IMR-90 (cell line): Measurements from ENCODE around the gene ADAMTSL4.
A peak's percentile ranks its signal among the peaks of the same experiment; 100 is the strongest.

Experiments
- CEBPB ChIP-seq: IDR thresholded peaks from 2 replicates; pipeline ENCODE4 v1.6.1; 2012; ENCODE audit warnings: low read depth, low read length, improper control_type of control experiment
- POLR2A ChIP-seq: IDR thresholded peaks from 2 replicates; pipeline ENCODE4 v1.6.1; 2012; ENCODE audit warnings: mild to moderate bottlenecking, low read depth, low read length
- SMC3 ChIP-seq: fragments of 150-350 bp; IDR thresholded peaks from 2 replicates; pipeline ENCODE4 v1.6.1; 2016; ENCODE audit warnings: low read depth, mild to moderate bottlenecking, antibody characterized with exemption, low read length, moderate library complexity
- TF ChIP-seq, protein P1 (sequence below): conservative IDR thresholded peaks from 2 replicates; pipeline ENCODE4 v1.5.1; 2012; ENCODE audit warnings: mild to moderate bottlenecking, low read depth, low read length, improper control_type of control experiment
- TF ChIP-seq, protein P2 (sequence below): fragments of 150-350 bp; IDR thresholded peaks from 2 replicates; pipeline ENCODE4 v1.6.1; 2017; ENCODE audit warnings: mild to moderate bottlenecking, antibody characterized with exemption, low read length, low read depth

DNA sequence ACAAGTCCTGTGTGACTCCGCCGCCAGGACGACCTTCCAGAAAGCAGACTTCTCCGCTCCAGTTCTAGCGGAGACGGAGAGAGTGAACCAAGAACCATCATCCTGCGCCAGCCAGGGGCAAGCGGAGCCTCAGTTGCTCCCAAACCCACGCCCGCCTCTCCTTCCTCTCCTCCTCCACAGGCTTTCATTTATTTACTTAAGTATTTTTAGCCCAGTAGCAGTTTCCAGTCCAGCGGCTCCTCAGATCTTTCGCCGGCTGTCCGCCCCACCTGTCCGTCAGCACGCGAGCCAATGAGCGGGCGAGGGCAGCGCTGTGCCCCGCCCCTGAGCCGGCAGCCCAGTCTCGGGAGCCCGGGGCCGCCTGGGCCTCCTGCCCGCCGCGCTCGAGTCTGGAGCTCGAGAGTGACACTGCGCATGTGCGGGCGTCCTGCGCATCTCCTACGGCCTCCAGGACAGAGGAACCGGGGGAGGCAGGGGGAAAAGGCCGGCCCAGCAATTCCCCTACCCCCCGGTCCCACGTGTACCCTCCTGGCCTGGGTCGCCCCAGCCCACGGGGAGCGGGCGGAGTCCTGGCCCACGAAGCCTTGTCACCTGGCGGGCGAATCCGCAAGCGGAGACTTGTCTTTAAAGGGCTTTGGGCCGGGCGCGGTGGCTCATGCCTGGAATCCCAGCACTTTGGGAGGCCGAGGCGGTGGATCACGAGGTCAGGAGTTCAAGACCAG is 33.7 kb upstream of the ADAMTSL4 start, which contains the start of gene FALEC:
- TF ChIP-seq, protein P1, sequence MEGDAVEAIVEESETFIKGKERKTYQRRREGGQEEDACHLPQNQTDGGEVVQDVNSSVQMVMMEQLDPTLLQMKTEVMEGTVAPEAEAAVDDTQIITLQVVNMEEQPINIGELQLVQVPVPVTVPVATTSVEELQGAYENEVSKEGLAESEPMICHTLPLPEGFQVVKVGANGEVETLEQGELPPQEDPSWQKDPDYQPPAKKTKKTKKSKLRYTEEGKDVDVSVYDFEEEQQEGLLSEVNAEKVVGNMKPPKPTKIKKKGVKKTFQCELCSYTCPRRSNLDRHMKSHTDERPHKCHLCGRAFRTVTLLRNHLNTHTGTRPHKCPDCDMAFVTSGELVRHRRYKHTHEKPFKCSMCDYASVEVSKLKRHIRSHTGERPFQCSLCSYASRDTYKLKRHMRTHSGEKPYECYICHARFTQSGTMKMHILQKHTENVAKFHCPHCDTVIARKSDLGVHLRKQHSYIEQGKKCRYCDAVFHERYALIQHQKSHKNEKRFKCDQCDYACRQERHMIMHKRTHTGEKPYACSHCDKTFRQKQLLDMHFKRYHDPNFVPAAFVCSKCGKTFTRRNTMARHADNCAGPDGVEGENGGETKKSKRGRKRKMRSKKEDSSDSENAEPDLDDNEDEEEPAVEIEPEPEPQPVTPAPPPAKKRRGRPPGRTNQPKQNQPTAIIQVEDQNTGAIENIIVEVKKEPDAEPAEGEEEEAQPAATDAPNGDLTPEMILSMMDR: no peak
- TF ChIP-seq CEBPB: no peak
- TF ChIP-seq, protein P2, sequence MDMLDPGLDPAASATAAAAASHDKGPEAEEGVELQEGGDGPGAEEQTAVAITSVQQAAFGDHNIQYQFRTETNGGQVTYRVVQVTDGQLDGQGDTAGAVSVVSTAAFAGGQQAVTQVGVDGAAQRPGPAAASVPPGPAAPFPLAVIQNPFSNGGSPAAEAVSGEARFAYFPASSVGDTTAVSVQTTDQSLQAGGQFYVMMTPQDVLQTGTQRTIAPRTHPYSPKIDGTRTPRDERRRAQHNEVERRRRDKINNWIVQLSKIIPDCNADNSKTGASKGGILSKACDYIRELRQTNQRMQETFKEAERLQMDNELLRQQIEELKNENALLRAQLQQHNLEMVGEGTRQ: no peak
- 0 out of 2 replicates have a peak, but pooled peaks have one; percentile 7 for TF ChIP-seq POLR2A
- TF ChIP-seq SMC3: no peak
